Measurements from ENCODE around the gene MAP3K19.

MAP3K19 gene

DNA sequence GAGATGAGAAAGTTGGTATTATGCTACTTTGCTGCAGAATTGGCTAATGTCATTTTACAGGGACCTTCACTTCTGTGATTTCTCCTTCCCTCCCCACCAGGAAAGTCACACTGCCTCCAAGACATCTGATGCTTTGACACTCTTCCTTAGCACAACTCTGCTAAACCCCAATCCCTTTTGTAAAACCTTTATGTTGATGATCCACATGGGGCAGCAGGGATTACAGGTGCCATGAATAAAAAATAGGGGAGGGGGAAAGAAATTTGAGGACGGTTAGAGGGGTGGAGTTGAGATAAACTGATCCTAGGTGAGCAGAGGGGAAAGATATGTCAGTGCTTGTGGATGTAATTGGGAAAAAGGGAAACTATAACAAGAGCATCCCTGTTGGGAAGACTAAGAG lies 102.3 kb downstream of the MAP3K19 start:
- TF ChIP-seq, protein P1, sequence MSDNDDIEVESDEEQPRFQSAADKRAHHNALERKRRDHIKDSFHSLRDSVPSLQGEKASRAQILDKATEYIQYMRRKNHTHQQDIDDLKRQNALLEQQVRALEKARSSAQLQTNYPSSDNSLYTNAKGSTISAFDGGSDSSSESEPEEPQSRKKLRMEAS (IDR thresholded peaks at IDR 0.05; ENCODE audit: low read depth, low read length) = no peak
- TF ChIP-seq, protein P2, sequence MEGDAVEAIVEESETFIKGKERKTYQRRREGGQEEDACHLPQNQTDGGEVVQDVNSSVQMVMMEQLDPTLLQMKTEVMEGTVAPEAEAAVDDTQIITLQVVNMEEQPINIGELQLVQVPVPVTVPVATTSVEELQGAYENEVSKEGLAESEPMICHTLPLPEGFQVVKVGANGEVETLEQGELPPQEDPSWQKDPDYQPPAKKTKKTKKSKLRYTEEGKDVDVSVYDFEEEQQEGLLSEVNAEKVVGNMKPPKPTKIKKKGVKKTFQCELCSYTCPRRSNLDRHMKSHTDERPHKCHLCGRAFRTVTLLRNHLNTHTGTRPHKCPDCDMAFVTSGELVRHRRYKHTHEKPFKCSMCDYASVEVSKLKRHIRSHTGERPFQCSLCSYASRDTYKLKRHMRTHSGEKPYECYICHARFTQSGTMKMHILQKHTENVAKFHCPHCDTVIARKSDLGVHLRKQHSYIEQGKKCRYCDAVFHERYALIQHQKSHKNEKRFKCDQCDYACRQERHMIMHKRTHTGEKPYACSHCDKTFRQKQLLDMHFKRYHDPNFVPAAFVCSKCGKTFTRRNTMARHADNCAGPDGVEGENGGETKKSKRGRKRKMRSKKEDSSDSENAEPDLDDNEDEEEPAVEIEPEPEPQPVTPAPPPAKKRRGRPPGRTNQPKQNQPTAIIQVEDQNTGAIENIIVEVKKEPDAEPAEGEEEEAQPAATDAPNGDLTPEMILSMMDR (IDR thresholded peaks at IDR 0.05; ENCODE audit: low read depth, low read length) = no peak
- TF ChIP-seq MYC (IDR thresholded peaks at IDR 0.05; ENCODE audit: low read depth, low read length) = no peak
- no peak for TF ChIP-seq POLR2A (IDR thresholded peaks at IDR 0.05; ENCODE audit: extremely low read depth, insufficient read length)
- no peak for DNase-seq (ENCODE audit: low read depth)
- H3K4me3 ChIP-seq (ENCODE audit: low read depth, low read length) = no peak overlapping the region

DNA sequence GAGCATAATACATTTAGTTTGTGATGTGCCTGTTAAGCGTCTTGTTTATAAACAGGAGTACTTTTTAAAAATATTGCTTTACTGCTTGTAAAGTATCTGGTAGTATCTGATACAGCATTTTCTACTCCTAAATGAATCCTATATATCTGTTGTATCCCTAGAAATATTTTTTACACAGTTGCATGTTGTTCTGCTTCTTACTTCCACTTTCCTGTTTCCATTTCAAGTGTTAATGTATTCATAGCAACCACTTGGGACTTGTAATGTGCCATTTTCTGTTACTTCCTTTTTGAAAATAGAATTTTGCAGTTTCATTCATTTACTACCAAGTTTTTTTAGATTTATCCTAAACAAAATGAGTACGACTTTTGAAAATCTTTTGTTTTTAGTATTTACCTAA lies 103.7 kb downstream of the MAP3K19 start:
- TF ChIP-seq POLR2A (IDR thresholded peaks at IDR 0.05; ENCODE audit: extremely low read depth, insufficient read length) (no peak), MYC (IDR thresholded peaks at IDR 0.05; ENCODE audit: low read depth, low read length) (no peak)
- TF ChIP-seq, protein P2 (IDR thresholded peaks at IDR 0.05; ENCODE audit: low read depth, low read length) = no peak
- TF ChIP-seq, protein P1 (IDR thresholded peaks at IDR 0.05; ENCODE audit: low read depth, low read length) = no peak
- no peak overlapping the region for H3K4me3 ChIP-seq (ENCODE audit: low read depth, low read length)
- peak; percentile 77 for DNase-seq (ENCODE audit: low read depth)

DNA sequence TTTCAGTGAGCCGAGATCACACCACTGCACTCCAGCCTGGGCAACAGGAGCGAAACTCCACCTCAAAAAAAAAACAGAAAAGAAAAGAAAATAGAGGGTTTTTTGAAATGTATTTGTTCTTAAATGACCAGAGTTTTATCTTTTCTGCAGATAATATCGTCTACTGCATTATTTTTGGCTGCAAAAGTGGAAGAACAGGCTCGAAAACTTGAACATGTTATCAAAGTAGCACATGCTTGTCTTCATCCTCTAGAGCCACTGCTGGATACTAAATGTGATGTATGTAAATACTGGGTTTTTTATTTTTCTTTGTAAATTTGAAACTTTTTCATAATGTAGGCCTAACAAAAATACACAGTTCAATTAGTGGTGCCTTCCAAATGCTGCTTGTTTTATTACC lies 110.6 kb downstream of the MAP3K19 start:
- TF ChIP-seq, protein P2 (IDR thresholded peaks at IDR 0.05; ENCODE audit: low read depth, low read length) = no peak
- TF ChIP-seq, protein P1 (IDR thresholded peaks at IDR 0.05; ENCODE audit: low read depth, low read length) = no peak
- no peak for TF ChIP-seq MYC (IDR thresholded peaks at IDR 0.05; ENCODE audit: low read depth, low read length)
- no peak for TF ChIP-seq POLR2A (IDR thresholded peaks at IDR 0.05; ENCODE audit: extremely low read depth, insufficient read length)
- no peak for DNase-seq (ENCODE audit: low read depth)
- H3K4me3 ChIP-seq (ENCODE audit: low read depth, low read length) = no peak overlapping the region

DNA sequence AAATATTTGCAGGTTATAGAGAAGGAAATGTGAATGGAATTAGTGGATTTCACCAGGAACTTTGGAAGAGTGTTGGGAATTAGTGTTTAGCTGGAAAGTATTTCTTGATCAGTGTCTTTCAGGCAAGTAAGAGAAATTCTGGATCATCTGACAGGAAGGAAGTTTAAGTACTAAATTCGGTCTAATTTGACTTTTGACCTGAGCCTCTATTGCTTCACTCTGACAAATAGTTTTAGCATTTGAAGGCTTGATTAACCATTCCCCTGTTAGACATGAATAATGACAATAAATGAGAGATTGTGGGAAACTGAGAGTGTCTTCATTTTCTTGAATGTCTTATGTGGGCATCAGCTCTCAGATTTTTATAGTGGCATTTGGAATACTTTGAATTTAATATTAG lies 112.6 kb downstream of the MAP3K19 start:
- DNase-seq (ENCODE audit: low read depth) = peak; percentile 25
- TF ChIP-seq, protein P2 (IDR thresholded peaks at IDR 0.05; ENCODE audit: low read depth, low read length) = no peak
- TF ChIP-seq, protein P1 (IDR thresholded peaks at IDR 0.05; ENCODE audit: low read depth, low read length) = no peak
- TF ChIP-seq POLR2A (IDR thresholded peaks at IDR 0.05; ENCODE audit: extremely low read depth, insufficient read length) (no peak), MYC (IDR thresholded peaks at IDR 0.05; ENCODE audit: low read depth, low read length) (no peak)
- no peak overlapping the region for H3K4me3 ChIP-seq (ENCODE audit: low read depth, low read length)

DNA sequence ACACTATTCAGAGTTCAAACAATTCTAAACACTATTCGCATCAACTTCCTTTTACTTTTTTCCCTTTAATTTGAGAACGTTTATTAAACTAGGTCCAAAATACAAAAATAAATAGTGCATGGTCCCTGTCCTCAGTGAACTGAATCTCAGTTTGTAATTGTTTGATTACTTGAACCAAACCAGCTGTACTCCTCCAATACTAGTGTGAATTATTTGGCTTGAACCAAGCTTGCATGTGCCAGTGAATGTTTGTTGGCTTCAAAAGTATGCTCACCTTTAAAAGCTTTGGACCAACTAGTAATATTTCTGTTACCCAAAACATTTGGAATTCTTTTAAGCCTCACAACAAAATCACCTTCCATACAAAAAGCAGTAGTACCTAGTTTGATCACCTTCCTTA lies 113.1 kb downstream of the MAP3K19 start:
- TF ChIP-seq POLR2A (IDR thresholded peaks at IDR 0.05; ENCODE audit: extremely low read depth, insufficient read length) (no peak), MYC (IDR thresholded peaks at IDR 0.05; ENCODE audit: low read depth, low read length) (no peak)
- TF ChIP-seq, protein P1 (IDR thresholded peaks at IDR 0.05; ENCODE audit: low read depth, low read length) = no peak
- TF ChIP-seq, protein P2 (IDR thresholded peaks at IDR 0.05; ENCODE audit: low read depth, low read length) = no peak
- H3K4me3 ChIP-seq (ENCODE audit: low read depth, low read length) = no peak overlapping the region
- DNase-seq (ENCODE audit: low read depth) = no peak

DNA sequence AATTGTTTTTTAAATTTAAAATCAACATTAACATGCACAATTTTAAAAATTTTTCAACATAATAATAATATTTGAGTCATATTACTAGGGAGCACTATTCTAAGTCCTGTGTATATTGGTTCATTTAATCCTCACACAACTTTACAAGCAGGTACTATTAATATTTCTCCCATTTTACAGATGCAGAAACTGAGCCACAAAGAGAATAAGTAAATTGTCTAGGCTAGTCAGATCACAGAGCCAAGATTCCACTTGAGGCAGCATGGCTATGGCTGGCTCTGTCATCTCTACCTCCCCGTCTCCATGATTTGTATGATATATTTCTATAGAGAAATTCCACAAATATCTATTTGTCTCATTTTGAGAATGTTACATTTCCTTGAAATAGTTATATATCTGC lies 113.5 kb downstream of the MAP3K19 start:
- DNase-seq (ENCODE audit: low read depth) = no peak
- H3K4me3 ChIP-seq (ENCODE audit: low read depth, low read length) = no peak overlapping the region
- TF ChIP-seq, protein P1 (IDR thresholded peaks at IDR 0.05; ENCODE audit: low read depth, low read length) = no peak
- TF ChIP-seq MYC (IDR thresholded peaks at IDR 0.05; ENCODE audit: low read depth, low read length) (no peak), POLR2A (IDR thresholded peaks at IDR 0.05; ENCODE audit: extremely low read depth, insufficient read length) (no peak)
- TF ChIP-seq, protein P2 (IDR thresholded peaks at IDR 0.05; ENCODE audit: low read depth, low read length) = no peak
